Neural progenitor cell (in vitro differentiated cells): ENCODE data around the gene ESRRG. TPM values are rescaled to one million over a fixed set of nuclear protein-coding genes. Genes with fewer than 3 reads are reported as not detected.

Experiments used
- DNase-seq: peaks from one replicate; pipeline ENCODE4 v3.0.0-alpha.2; 2016; ENCODE audit warnings: low spot score
- H2AFZ ChIP-seq: fragments of 200-600 bp; sonication (generic); replicated peaks from 2 replicates; pipeline ENCODE4 v1.6.1; 2016; ENCODE audit warnings: antibody characterized with exemption
- H3F3A ChIP-seq: fragments of 200-600 bp; sonication (generic); 2 replicates; pipeline ENCODE4 v1.6.1; 2016; ENCODE audit warnings: antibody characterized with exemption, low read depth
- H3K27ac ChIP-seq: fragments of 200-600 bp; sonication (generic); 2 replicates; pipeline ENCODE4 v1.5.1; 2016; ENCODE audit warnings: mild to moderate bottlenecking
- H3K27me3 ChIP-seq: fragments of 200-600 bp; sonication (generic); 2 replicates; pipeline ENCODE4 v1.6.1; 2016; ENCODE audit warnings: mild to moderate bottlenecking, moderate library complexity
- H3K36me3 ChIP-seq: fragments of 200-600 bp; sonication (generic); 2 replicates; pipeline ENCODE4 v1.5.1; 2016
- H3K4me1 ChIP-seq: fragments of 200-600 bp; sonication (generic); 2 replicates; pipeline ENCODE4 v1.6.1; 2016; ENCODE audit warnings: mixed run types
- H3K4me2 ChIP-seq: fragments of 200-600 bp; sonication (generic); 2 replicates; pipeline ENCODE4 v1.6.1; 2016
- H3K4me3 ChIP-seq: fragments of 200-600 bp; sonication (generic); 2 replicates; pipeline ENCODE4 v1.5.1; 2016
- H3K79me2 ChIP-seq: fragments of 200-600 bp; sonication (generic); 2 replicates; pipeline ENCODE4 v1.6.1; 2016; ENCODE audit warnings: low read depth
- H3K9ac ChIP-seq: fragments of 200-600 bp; sonication (generic); 2 replicates; pipeline ENCODE4 v1.6.1; 2016
- H3K9me3 ChIP-seq: fragments of 200-600 bp; sonication (generic); 2 replicates; pipeline ENCODE4 v1.5.1; 2016; ENCODE audit warnings: low read depth
- H4K20me1 ChIP-seq: fragments of 200-600 bp; sonication (generic); 2 replicates; pipeline ENCODE4 v1.6.1; 2016; ENCODE audit warnings: low read depth
- H3K27ac Mint-ChIP-seq: 3 replicates; pipeline ENCODE4 v1.8.0; 2021; ENCODE audit warnings: mixed read lengths
- H3K27me3 Mint-ChIP-seq: 2 replicates; pipeline ENCODE4 v1.8.0; 2022; ENCODE audit warnings: low read depth, mild to moderate bottlenecking, inconsistent platforms, moderate library complexity, mixed read lengths; ENCODE audit not compliant: insufficient read depth
- H3K36me3 Mint-ChIP-seq: 3 replicates; pipeline ENCODE4 v1.8.0; 2021; ENCODE audit warnings: mixed read lengths
- H3K4me1 Mint-ChIP-seq: 3 replicates; pipeline ENCODE4 v1.8.0; 2021; ENCODE audit warnings: mixed read lengths
- H3K4me3 Mint-ChIP-seq: 3 replicates; pipeline ENCODE4 v1.8.0; 2021; ENCODE audit warnings: mild to moderate bottlenecking, moderate library complexity, mixed read lengths
- H3K9me3 Mint-ChIP-seq: 3 replicates; pipeline ENCODE4 v1.8.0; 2020; ENCODE audit warnings: mixed read lengths
- CTCF ChIP-seq: fragments of 200-600 bp; sonication (generic); IDR thresholded peaks from 2 replicates; pipeline ENCODE4 v1.5.1; 2017; ENCODE audit warnings: antibody characterized with exemption, mild to moderate bottlenecking
- EZH2 ChIP-seq: fragments of 200-600 bp; sonication (generic); IDR thresholded peaks from 2 replicates; pipeline ENCODE4 v1.6.1; 2017; ENCODE audit warnings: antibody characterized with exemption, mild to moderate bottlenecking, moderate library complexity
- EZH2phosphoT487 ChIP-seq: fragments of 200-600 bp; sonication (generic); IDR thresholded peaks from 2 replicates; pipeline ENCODE4 v1.6.1; 2017; ENCODE audit warnings: antibody characterized with exemption
- total RNA-seq: library from RNA; depleted of rRNA; stranded (reverse); fragments of >200 nt; gene quantifications from 2 replicates; pipeline ENCODE4 v1.2.3, GENCODE V29; 2015; ENCODE audit warnings: low replicate concordance

Gene ESRRG
- total RNA-seq, 1 donor from 2014 or later: 3.0 TPM

DNA sequence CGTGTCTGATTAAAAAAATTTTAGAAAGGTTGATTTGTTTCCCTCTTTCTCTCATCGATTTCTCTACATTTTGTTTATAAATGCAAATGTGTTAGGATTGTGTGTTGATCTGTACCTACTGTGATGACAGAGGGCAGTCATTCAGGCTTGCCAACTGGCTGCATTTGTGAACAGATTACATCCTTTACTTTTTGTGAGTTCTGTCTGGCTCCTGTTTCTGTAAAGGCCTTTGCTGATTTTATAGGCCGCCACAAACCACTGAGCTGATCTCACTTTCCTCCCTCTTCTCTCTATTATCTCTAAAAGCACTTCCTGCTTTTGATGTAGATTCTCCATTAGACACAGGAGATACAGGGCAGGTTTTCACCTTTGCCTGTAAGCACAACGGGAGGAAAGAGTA lies 106.8 kb downstream of the ESRRG start:
- no peak overlapping the region for H2AFZ ChIP-seq
- Mint-ChIP-seq H3K36me3 (no peaks in the 10 kb centered on the region), H3K4me3 (no peak overlapping the region), H3K4me1 (peaks cover 9% of the 10 kb centered on the region), H3K27me3 (no peaks in the 10 kb centered on the region), H3K9me3 (no peaks in the 10 kb centered on the region), H3K27ac (no peak overlapping the region)
- no peaks in the 10 kb centered on the region for H4K20me1 ChIP-seq
- H3K27me3 ChIP-seq: no peaks in the 10 kb centered on the region
- no peak overlapping the region for H3K4me2 ChIP-seq
- no peaks in the 10 kb centered on the region for H3K36me3 ChIP-seq
- H3K79me2 ChIP-seq: no peaks in the 10 kb centered on the region
- H3F3A ChIP-seq: no peaks in the 10 kb centered on the region
- H3K9me3 ChIP-seq: no peaks in the 10 kb centered on the region
- no peak for DNase-seq
- TF ChIP-seq EZH2 (no peak), CTCF (no peak), EZH2phosphoT487 (no peak)
- H3K4me3 ChIP-seq: no peak overlapping the region
- no peak overlapping the region for H3K27ac ChIP-seq
- H3K9ac ChIP-seq: no peak overlapping the region
- peaks cover 10% of the 10 kb centered on the region for H3K4me1 ChIP-seq

- peaks cover 9% of the 10 kb centered on the region for H3K4me1 Mint-ChIP-seq
- H3F3A ChIP-seq: no peaks in the 10 kb centered on the region
- TF ChIP-seq EZH2 (no peak), CTCF (no peak), EZH2phosphoT487 (no peak)
- no peaks in the 10 kb centered on the region for H3K9me3 Mint-ChIP-seq
- H3K36me3 ChIP-seq: no peaks in the 10 kb centered on the region
- no peak overlapping the region for H2AFZ ChIP-seq
- H3K27me3 Mint-ChIP-seq: no peaks in the 10 kb centered on the region
- no peaks in the 10 kb centered on the region for H3K9me3 ChIP-seq
- no peak overlapping the region for H3K27ac ChIP-seq
- no peak overlapping the region for H3K4me3 ChIP-seq
- H3K9ac ChIP-seq: no peak overlapping the region
- H3K4me2 ChIP-seq: no peak overlapping the region
- peaks cover 10% of the 10 kb centered on the region for H3K4me1 ChIP-seq
- no peaks in the 10 kb centered on the region for H3K27me3 ChIP-seq
- DNase-seq: no peak
- no peak overlapping the region for H3K4me3 Mint-ChIP-seq
- H4K20me1 ChIP-seq: no peaks in the 10 kb centered on the region
- H3K79me2 ChIP-seq: no peaks in the 10 kb centered on the region
- no peaks in the 10 kb centered on the region for H3K36me3 Mint-ChIP-seq
- no peak overlapping the region for H3K27ac Mint-ChIP-seq
Observed at GRCh38 chr1:216614011-216614934, 109.0 kb downstream of the ESRRG start.

DNA sequence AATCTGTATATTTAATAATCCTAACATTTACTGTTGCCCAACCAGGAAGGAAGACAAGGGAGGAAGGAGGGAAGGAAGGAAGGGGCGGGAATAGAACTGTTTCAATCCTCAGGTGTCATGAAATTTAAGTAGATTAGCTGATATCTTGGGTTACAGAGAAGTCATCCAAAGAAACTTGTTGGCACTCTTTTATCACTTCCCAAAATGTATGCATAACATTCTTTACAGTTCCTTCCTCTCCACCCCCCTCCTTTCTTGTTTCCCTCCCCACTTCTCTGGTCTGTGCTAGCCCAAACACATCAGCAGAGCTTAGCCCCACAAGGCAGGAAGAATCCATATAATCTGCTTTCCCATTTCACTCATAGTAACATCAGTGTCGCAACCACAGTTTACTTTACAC lies 110.9 kb downstream of the ESRRG start:
- H4K20me1 ChIP-seq: no peaks in the 10 kb centered on the region
- peak overlapping the region; percentile 19 for H2AFZ ChIP-seq
- peaks cover 11% of the 10 kb centered on the region for H3K4me1 Mint-ChIP-seq
- no peaks in the 10 kb centered on the region for H3K36me3 ChIP-seq
- no peak for DNase-seq
- no peaks in the 10 kb centered on the region for H3K9me3 ChIP-seq
- H3F3A ChIP-seq: no peaks in the 10 kb centered on the region
- no peak overlapping the region for H3K4me2 ChIP-seq
- no peaks in the 10 kb centered on the region for H3K36me3 Mint-ChIP-seq
- H3K27ac ChIP-seq: no peak overlapping the region
- H3K4me3 Mint-ChIP-seq: no peak overlapping the region
- H3K27me3 Mint-ChIP-seq: no peaks in the 10 kb centered on the region
- no peaks in the 10 kb centered on the region for H3K9me3 Mint-ChIP-seq
- H3K9ac ChIP-seq: no peak overlapping the region
- H3K79me2 ChIP-seq: no peaks in the 10 kb centered on the region
- H3K27me3 ChIP-seq: no peaks in the 10 kb centered on the region
- H3K4me1 ChIP-seq: peaks cover 10% of the 10 kb centered on the region
- H3K4me3 ChIP-seq: no peak overlapping the region
- no peak overlapping the region for H3K27ac Mint-ChIP-seq
- TF ChIP-seq CTCF (no peak), EZH2 (no peak), EZH2phosphoT487 (no peak)
